ENCODE results near the gene ACTL7B.

ACTL7B gene

GRCh38 chr9:108834959-108835665 lies 20.7 kb downstream of the ACTL7B start:
- H3K27ac ChIP-seq (ENCODE audit: low read depth, low read length), result no peak overlapping the region
- H3K4me3 ChIP-seq (ENCODE audit: low read length), result no peak overlapping the region
- H3K27me3 ChIP-seq (ENCODE audit: control insufficient read depth, insufficient read depth, low read length), result no peaks in the 10 kb centered on the region
- no peaks in the 10 kb centered on the region for H3K4me1 ChIP-seq (ENCODE audit: control insufficient read depth, insufficient read depth, low read length)
- H3K36me3 ChIP-seq (ENCODE audit: control insufficient read depth, insufficient read depth, low read length), result no peaks in the 10 kb centered on the region
- no peak overlapping the region for H3K9ac ChIP-seq (ENCODE audit: low read length)

GRCh38 chr9:108832179-108832500 lies 23.6 kb downstream of the ACTL7B start:
- no peaks in the 10 kb centered on the region for H3K27me3 ChIP-seq (ENCODE audit: control insufficient read depth, insufficient read depth, low read length)
- no peak overlapping the region for H3K27ac ChIP-seq (ENCODE audit: low read depth, low read length)
- H3K4me1 ChIP-seq (ENCODE audit: control insufficient read depth, insufficient read depth, low read length), result no peaks in the 10 kb centered on the region
- no peak overlapping the region for H3K4me3 ChIP-seq (ENCODE audit: low read length)
- H3K36me3 ChIP-seq (ENCODE audit: control insufficient read depth, insufficient read depth, low read length), result no peaks in the 10 kb centered on the region
- no peak overlapping the region for H3K9ac ChIP-seq (ENCODE audit: low read length)

- H3K4me3 ChIP-seq (ENCODE audit: low read length), result no peak overlapping the region
- H3K9ac ChIP-seq (ENCODE audit: low read length), result no peak overlapping the region
- H3K27ac ChIP-seq (ENCODE audit: low read depth, low read length), result no peak overlapping the region
- no peaks in the 10 kb centered on the region for H3K27me3 ChIP-seq (ENCODE audit: control insufficient read depth, insufficient read depth, low read length)
- no peaks in the 10 kb centered on the region for H3K36me3 ChIP-seq (ENCODE audit: control insufficient read depth, insufficient read depth, low read length)
- no peaks in the 10 kb centered on the region for H3K4me1 ChIP-seq (ENCODE audit: control insufficient read depth, insufficient read depth, low read length)
Measured at GRCh38 chr9:108831496-108832178, 24.1 kb downstream of the ACTL7B start.

GRCh38 chr9:108830272-108830671 lies 25.5 kb downstream of the ACTL7B start:
- no peak overlapping the region for H3K4me3 ChIP-seq (ENCODE audit: low read length)
- H3K27ac ChIP-seq (ENCODE audit: low read depth, low read length), result no peak overlapping the region
- no peak overlapping the region for H3K9ac ChIP-seq (ENCODE audit: low read length)
- H3K27me3 ChIP-seq (ENCODE audit: control insufficient read depth, insufficient read depth, low read length), result no peaks in the 10 kb centered on the region
- H3K36me3 ChIP-seq (ENCODE audit: control insufficient read depth, insufficient read depth, low read length), result no peaks in the 10 kb centered on the region
- H3K4me1 ChIP-seq (ENCODE audit: control insufficient read depth, insufficient read depth, low read length), result no peaks in the 10 kb centered on the region

GRCh38 chr9:108823829-108824228 lies 32.0 kb downstream of the ACTL7B start:
- no peaks in the 10 kb centered on the region for H3K4me1 ChIP-seq (ENCODE audit: control insufficient read depth, insufficient read depth, low read length)
- H3K9ac ChIP-seq (ENCODE audit: low read length), result no peak overlapping the region
- no peaks in the 10 kb centered on the region for H3K27me3 ChIP-seq (ENCODE audit: control insufficient read depth, insufficient read depth, low read length)
- no peak overlapping the region for H3K4me3 ChIP-seq (ENCODE audit: low read length)
- H3K36me3 ChIP-seq (ENCODE audit: control insufficient read depth, insufficient read depth, low read length), result no peaks in the 10 kb centered on the region
- H3K27ac ChIP-seq (ENCODE audit: low read depth, low read length), result no peak overlapping the region

- H3K27ac ChIP-seq (ENCODE audit: low read depth, low read length), result no peak overlapping the region
- H3K4me3 ChIP-seq (ENCODE audit: low read length), result no peak overlapping the region
- H3K27me3 ChIP-seq (ENCODE audit: control insufficient read depth, insufficient read depth, low read length), result no peaks in the 10 kb centered on the region
- H3K36me3 ChIP-seq (ENCODE audit: control insufficient read depth, insufficient read depth, low read length), result no peaks in the 10 kb centered on the region
- H3K9ac ChIP-seq (ENCODE audit: low read length), result no peak overlapping the region
- no peaks in the 10 kb centered on the region for H3K4me1 ChIP-seq (ENCODE audit: control insufficient read depth, insufficient read depth, low read length)
Measured at GRCh38 chr9:108816037-108816436, 39.7 kb downstream of the ACTL7B start.

- Histone ChIP-seq H3K27ac (ENCODE audit: low read depth, low read length) (no peak overlapping the region), H3K4me3 (ENCODE audit: low read length) (no peak overlapping the region), H3K36me3 (ENCODE audit: control insufficient read depth, insufficient read depth, low read length) (no peaks in the 10 kb centered on the region), H3K9ac (ENCODE audit: low read length) (no peak overlapping the region), H3K4me1 (ENCODE audit: control insufficient read depth, insufficient read depth, low read length) (no peaks in the 10 kb centered on the region), H3K27me3 (ENCODE audit: control insufficient read depth, insufficient read depth, low read length) (no peaks in the 10 kb centered on the region)
Measured at GRCh38 chr9:108815156-108815555, 40.6 kb downstream of the ACTL7B start.

GRCh38 chr9:108813951-108814601 lies 41.7 kb downstream of the ACTL7B start:
- Histone ChIP-seq H3K27me3 (ENCODE audit: control insufficient read depth, insufficient read depth, low read length) (no peaks in the 10 kb centered on the region), H3K4me1 (ENCODE audit: control insufficient read depth, insufficient read depth, low read length) (no peaks in the 10 kb centered on the region), H3K27ac (ENCODE audit: low read depth, low read length) (no peak overlapping the region), H3K9ac (ENCODE audit: low read length) (no peak overlapping the region), H3K4me3 (ENCODE audit: low read length) (no peak overlapping the region), H3K36me3 (ENCODE audit: control insufficient read depth, insufficient read depth, low read length) (no peaks in the 10 kb centered on the region)

GRCh38 chr9:108812396-108813025 lies 43.3 kb downstream of the ACTL7B start:
- Histone ChIP-seq H3K4me3 (ENCODE audit: low read length) (no peak overlapping the region), H3K27ac (ENCODE audit: low read depth, low read length) (no peak overlapping the region), H3K36me3 (ENCODE audit: control insufficient read depth, insufficient read depth, low read length) (no peaks in the 10 kb centered on the region), H3K9ac (ENCODE audit: low read length) (no peak overlapping the region), H3K27me3 (ENCODE audit: control insufficient read depth, insufficient read depth, low read length) (no peaks in the 10 kb centered on the region), H3K4me1 (ENCODE audit: control insufficient read depth, insufficient read depth, low read length) (no peaks in the 10 kb centered on the region)

- Histone ChIP-seq H3K4me3 (ENCODE audit: low read length) (no peak overlapping the region), H3K36me3 (ENCODE audit: control insufficient read depth, insufficient read depth, low read length) (no peaks in the 10 kb centered on the region), H3K4me1 (ENCODE audit: control insufficient read depth, insufficient read depth, low read length) (no peaks in the 10 kb centered on the region), H3K27ac (ENCODE audit: low read depth, low read length) (no peak overlapping the region), H3K9ac (ENCODE audit: low read length) (no peak overlapping the region), H3K27me3 (ENCODE audit: control insufficient read depth, insufficient read depth, low read length) (no peaks in the 10 kb centered on the region)
Measured at GRCh38 chr9:108811944-108812343, 43.8 kb downstream of the ACTL7B start.

GRCh38 chr9:108809269-108809668 lies 46.5 kb downstream of the ACTL7B start:
- H3K27me3 ChIP-seq (ENCODE audit: control insufficient read depth, insufficient read depth, low read length), result no peaks in the 10 kb centered on the region
- no peaks in the 10 kb centered on the region for H3K36me3 ChIP-seq (ENCODE audit: control insufficient read depth, insufficient read depth, low read length)
- no peaks in the 10 kb centered on the region for H3K4me1 ChIP-seq (ENCODE audit: control insufficient read depth, insufficient read depth, low read length)
- H3K9ac ChIP-seq (ENCODE audit: low read length), result no peak overlapping the region
- H3K27ac ChIP-seq (ENCODE audit: low read depth, low read length), result no peak overlapping the region
- H3K4me3 ChIP-seq (ENCODE audit: low read length), result no peak overlapping the region
